Mononuclear cell (primary cell): Measurements from ENCODE around the gene CTIF. TPM values are rescaled to one million over a fixed set of nuclear protein-coding genes. Genes with fewer than 3 reads are reported as not detected.
"Not testable (repeated sequence)": the region's sequence is repeated elsewhere in the genome, so short reads cannot be mapped to it uniquely, and the experiment has no call there.

Source experiments
- H3K27me3 ChIP-seq: 2 replicates; pipeline ENCODE4 v1.6.0; 2011; ENCODE audit warnings: low read length, control low read depth; ENCODE audit not compliant: insufficient read depth
- H3K4me1 ChIP-seq: 2 replicates; pipeline ENCODE4 v1.5.1; 2011; ENCODE audit warnings: mild to moderate bottlenecking, low read length, control low read depth; ENCODE audit not compliant: insufficient read depth
- H3K4me3 ChIP-seq: 2 replicates; pipeline ENCODE4 v1.5.1; 2011; ENCODE audit warnings: mild to moderate bottlenecking, low read length, moderate library complexity
- H3K9me3 ChIP-seq: 2 replicates; pipeline ENCODE4 v1.5.1; 2011; ENCODE audit warnings: low read depth, mild to moderate bottlenecking, control low read depth, low read length
- total RNA-seq: library from RNA; depleted of rRNA; stranded (reverse); fragments of >200 nt; gene quantifications from one replicate; pipeline ENCODE4 v1.2.3, GENCODE V29; 2012

Gene CTIF
- total RNA-seq, 1 donor: 2.7 TPM

- Histone ChIP-seq H3K4me1 (peaks cover 7% of the 10 kb centered on the region), H3K4me3 (no peak overlapping the region), H3K9me3 (no peaks in the 10 kb centered on the region), H3K27me3 (no peaks in the 10 kb centered on the region)
Measured at GRCh38 chr18:48863432-48864065, 324.7 kb downstream of the CTIF start.

DNA sequence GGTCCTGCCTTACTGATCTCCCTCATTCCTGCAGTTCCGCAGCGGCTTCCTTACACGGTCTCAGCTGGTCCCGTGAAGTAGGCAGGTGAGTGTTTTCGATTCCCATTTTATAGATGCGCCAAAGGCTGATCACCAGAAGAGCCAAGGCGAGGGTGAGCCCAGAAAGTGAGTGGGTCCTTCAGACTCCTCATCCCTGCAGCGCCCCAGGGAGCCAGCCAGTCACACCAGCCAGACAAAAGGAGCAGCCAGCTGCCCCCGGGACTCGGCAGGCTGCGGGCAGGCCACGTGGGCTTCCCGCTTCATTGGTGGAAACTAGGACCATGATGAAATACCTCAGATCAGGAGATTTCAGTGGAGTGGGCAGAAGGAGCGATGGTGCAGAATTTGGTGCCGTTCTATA, 326.0 kb downstream of the CTIF start:
- H3K4me3 ChIP-seq: no peak overlapping the region
- H3K9me3 ChIP-seq: no peaks in the 10 kb centered on the region
- H3K4me1 ChIP-seq: peaks cover 20% of the 10 kb centered on the region
- no peaks in the 10 kb centered on the region for H3K27me3 ChIP-seq

DNA sequence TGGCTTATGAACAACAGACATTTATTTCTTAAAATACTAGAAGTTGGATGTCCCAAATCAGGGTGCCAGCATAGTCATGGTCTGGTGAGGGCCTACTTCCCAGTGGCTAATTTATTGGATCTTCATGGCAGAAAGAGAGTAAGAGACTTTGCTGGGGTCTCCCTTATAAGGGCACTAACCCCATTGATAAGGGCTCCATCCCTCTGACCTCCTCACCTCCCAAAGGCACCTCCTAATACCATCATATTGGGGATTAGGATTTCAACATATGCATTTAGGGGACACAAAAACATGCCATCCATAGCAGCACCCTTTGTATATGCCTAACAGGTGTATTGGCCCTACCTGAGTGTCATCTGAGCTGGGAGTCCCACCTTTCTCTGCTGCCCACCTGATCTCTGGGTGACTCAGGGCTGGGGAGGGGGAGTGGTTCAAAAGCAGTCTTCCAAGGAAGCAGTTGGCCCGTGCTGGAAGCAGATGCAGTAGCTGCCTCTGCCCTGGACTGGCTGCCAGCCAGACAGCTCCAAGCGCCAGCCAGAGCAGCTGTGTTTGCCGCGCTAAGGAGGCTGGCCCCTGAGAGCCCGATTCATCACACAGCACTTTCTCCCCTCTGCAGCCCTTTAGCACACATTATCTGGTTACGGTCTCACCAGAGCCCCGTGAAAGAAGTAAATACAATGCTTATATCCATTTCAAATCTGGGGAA, 327.4 kb downstream of the CTIF start:
- no peak overlapping the region for H3K4me3 ChIP-seq
- H3K27me3 ChIP-seq: no peaks in the 10 kb centered on the region
- no peaks in the 10 kb centered on the region for H3K9me3 ChIP-seq
- H3K4me1 ChIP-seq: peaks cover 21% of the 10 kb centered on the region

DNA sequence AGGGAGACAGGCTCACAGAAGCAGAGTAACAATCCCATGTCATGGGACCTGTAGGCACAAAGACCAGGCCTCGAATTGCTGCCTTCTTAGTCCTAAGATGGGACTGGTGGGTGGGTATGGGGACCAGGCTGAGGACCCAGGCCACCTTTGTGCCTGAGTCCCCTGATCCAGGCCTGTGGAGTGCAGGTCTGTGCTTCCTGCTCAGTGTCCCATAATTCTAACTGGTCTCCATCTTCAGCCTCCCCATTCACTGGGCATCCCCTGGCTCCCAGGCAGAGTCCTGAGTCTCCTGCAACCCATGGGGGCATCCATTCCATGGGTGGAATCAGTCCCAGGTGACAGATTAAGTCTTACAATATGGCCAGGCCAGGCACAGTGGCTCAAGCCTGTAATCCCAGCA, 328.0 kb downstream of the CTIF start:
- no peak overlapping the region for H3K4me3 ChIP-seq
- H3K4me1 ChIP-seq: peaks cover 21% of the 10 kb centered on the region
- no peaks in the 10 kb centered on the region for H3K9me3 ChIP-seq
- no peaks in the 10 kb centered on the region for H3K27me3 ChIP-seq

DNA sequence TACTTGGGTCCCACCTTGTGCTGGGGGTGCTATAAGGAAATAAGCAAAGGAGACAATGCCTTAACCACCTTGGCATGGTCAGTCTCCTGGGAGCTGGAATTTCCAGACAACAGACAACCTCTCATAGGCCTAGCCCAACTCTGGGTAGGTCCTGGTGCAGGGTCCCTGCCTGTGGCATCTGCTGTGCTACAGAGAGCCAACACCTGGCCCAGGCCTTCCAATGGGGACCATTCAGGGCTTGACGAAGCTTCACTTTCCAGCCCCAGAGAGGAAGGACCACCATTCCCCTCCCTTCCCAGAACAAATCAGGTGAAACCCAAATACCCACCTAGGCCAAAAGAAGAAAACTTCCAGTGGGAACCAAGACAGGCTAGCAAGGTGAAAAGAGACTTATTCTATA, 329.1 kb downstream of the CTIF start:
- H3K4me3 ChIP-seq: no peak overlapping the region
- H3K27me3 ChIP-seq: no peaks in the 10 kb centered on the region
- no peaks in the 10 kb centered on the region for H3K9me3 ChIP-seq
- peaks cover 21% of the 10 kb centered on the region for H3K4me1 ChIP-seq

- Histone ChIP-seq H3K27me3 (no peaks in the 10 kb centered on the region), H3K4me1 (peaks cover 21% of the 10 kb centered on the region), H3K4me3 (no peak overlapping the region), H3K9me3 (no peaks in the 10 kb centered on the region)
Measured at GRCh38 chr18:48868468-48869466, 329.9 kb downstream of the CTIF start.

DNA sequence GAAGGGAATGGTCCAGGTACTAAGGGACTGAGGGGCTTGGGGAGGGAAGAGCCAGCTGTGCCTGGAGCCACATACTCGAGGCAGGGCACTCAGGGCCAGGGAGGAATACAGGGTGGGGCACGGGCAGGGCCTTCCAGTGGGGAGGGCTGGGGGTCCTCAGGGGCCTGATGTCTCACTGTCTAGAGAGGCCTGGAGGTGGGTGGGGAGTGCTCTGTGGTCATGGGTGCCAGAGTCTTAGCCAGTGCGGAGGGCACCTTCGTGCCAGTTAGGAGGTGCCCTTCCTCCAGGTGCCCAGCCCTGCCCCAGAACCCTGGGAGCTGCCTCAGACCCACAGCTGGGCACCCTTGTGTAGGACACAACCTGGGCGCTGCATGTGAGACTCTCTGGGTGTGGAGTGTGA, 330.8 kb downstream of the CTIF start:
- Histone ChIP-seq H3K9me3 (no peaks in the 10 kb centered on the region), H3K4me1 (peaks cover 21% of the 10 kb centered on the region), H3K4me3 (no peak overlapping the region), H3K27me3 (no peaks in the 10 kb centered on the region)

GRCh38 chr18:48870926-48871325, 332.1 kb downstream of the CTIF start:
- not testable (repeated sequence) for H3K9me3 ChIP-seq, H3K27me3 ChIP-seq, H3K4me3 ChIP-seq
- peaks cover 21% of the 10 kb centered on the region for H3K4me1 ChIP-seq

- Histone ChIP-seq H3K9me3 (no peaks in the 10 kb centered on the region), H3K4me3 (no peak overlapping the region), H3K4me1 (peaks cover 21% of the 10 kb centered on the region), H3K27me3 (no peaks in the 10 kb centered on the region)
Measured at GRCh38 chr18:48871391-48872166, 332.7 kb downstream of the CTIF start.

DNA sequence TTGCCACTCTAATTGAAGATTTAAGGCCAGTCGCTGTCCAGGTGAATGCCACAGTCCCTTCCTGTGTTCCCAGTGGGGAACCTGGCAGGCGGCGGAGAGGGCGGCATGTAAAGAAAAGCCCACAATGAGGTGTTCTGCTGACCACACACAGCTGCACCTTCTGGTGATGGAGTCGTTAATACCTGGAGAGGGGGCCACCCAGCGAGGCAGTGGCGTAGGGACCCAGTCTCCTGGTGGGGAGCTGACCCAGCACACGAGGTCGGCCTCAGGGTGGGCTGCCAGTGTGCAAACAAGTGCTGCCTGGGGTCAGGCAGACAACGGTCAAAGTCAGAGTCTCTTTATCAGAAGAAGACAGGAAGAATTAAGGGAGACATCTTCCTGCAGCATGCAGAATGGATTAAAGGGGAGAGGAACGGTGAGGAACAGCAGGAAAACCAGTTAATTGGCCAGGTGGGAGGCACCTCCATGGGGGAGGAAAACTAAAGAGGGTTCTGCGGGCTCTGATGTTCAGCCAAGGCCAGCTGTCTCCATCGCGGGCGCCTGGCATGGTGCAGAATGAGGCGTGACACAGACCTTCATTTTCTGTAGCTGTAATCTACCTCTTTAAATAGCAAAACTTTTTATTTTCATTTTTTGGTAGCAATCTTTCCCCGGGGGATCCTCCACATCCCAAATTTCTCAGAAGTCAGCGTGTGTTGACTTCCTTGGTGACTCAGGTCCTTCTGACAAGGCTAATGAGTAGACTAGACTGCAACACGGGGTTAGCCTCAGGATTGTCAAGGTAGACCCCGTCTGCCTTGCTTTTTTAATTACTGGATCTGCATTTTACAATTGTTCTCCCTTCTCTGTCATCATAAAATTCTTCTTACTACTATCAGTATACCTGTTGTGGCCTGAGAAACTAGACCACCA, 333.7 kb downstream of the CTIF start:
- Histone ChIP-seq H3K4me3 (no peak overlapping the region), H3K27me3 (no peaks in the 10 kb centered on the region), H3K9me3 (no peaks in the 10 kb centered on the region), H3K4me1 (peaks cover 21% of the 10 kb centered on the region)

DNA sequence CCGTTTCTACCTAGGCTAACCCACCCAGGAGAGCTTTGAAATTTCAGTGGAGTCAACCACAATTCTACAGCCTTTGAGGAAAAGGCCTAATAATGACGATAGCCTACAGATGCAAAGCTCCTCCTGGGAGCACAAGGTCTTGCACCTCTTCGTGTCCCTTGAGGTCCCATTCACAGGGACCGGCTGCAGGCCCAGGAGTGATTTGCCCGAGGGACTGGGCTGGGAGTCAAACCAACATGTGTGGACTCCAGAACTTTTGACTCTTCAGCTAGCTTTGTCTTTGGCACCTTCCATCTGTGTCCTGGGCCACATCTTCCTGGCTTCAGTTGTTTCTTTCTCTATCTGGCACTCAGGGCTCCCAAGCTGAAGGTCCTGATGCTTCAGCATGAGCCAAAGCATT, 335.4 kb downstream of the CTIF start:
- no peaks in the 10 kb centered on the region for H3K27me3 ChIP-seq
- no peak overlapping the region for H3K4me3 ChIP-seq
- no peaks in the 10 kb centered on the region for H3K9me3 ChIP-seq
- peaks cover 7% of the 10 kb centered on the region for H3K4me1 ChIP-seq

- no peaks in the 10 kb centered on the region for H3K9me3 ChIP-seq
- H3K4me1 ChIP-seq: peaks cover 2% of the 10 kb centered on the region
- no peak overlapping the region for H3K4me3 ChIP-seq
- H3K27me3 ChIP-seq: no peaks in the 10 kb centered on the region
Measured at GRCh38 chr18:48874701-48875162, 335.9 kb downstream of the CTIF start.

DNA sequence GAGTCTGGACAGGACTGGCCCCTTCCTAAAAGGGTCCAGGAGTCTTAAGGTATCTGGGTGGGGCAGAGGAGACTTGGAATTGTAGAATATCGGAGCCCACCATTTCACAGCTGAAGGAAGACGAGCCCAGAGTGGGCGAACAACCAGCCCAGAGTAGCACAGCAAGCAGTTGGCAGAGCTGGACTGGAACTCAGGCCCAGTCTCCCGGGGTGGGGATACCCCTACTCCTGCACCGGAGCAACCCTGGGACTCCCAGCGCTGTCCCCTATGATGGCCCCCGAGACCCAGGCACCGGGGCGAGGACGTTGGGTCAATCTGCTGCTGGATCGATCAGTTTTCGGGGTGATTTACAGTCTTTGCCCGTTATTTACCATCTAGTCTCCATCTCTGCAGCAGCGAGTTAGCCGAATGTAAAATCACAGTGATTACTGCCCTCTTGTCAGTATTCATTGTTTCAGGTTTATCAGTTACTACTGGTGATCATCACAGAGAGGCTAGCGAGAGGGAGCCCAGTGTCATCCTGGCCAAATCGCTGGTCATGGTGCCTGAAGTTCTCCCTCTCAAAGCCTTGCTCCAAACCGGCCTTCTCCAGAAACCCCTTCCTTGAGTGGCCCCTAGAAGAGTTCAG, 336.6 kb downstream of the CTIF start:
- H3K27me3 ChIP-seq: no peaks in the 10 kb centered on the region
- no peaks in the 10 kb centered on the region for H3K4me1 ChIP-seq
- no peaks in the 10 kb centered on the region for H3K9me3 ChIP-seq
- no peak overlapping the region for H3K4me3 ChIP-seq
